ENCODE measurements around the gene ATP8B4. TPM values are rescaled to one million over a fixed set of nuclear protein-coding genes. Genes with fewer than 3 reads are reported as not detected.

Gene ATP8B4
- total RNA-seq, 1 donor from 2014 or later: 0.98 TPM

DNA sequence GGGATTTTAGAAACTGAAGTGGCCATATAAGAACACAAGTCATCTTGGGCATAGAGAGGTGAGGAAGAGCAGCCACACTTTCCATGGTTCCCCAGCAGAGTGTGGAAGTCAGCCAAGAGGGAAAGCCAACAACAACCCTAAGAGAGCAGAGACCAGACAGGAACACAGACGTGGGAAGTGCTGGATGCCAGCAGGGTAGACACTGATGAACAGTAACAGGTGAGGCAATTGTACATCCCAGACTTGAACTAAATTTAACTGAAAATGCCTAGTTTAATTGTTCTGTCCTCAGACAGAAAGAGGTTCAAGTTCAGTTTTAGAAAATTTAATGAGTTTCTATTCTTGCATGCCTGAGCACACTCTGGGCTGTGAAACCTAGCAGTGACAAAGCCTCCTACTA is 212.1 kb downstream of the ATP8B4 start:
- TF ChIP-seq, protein P1, sequence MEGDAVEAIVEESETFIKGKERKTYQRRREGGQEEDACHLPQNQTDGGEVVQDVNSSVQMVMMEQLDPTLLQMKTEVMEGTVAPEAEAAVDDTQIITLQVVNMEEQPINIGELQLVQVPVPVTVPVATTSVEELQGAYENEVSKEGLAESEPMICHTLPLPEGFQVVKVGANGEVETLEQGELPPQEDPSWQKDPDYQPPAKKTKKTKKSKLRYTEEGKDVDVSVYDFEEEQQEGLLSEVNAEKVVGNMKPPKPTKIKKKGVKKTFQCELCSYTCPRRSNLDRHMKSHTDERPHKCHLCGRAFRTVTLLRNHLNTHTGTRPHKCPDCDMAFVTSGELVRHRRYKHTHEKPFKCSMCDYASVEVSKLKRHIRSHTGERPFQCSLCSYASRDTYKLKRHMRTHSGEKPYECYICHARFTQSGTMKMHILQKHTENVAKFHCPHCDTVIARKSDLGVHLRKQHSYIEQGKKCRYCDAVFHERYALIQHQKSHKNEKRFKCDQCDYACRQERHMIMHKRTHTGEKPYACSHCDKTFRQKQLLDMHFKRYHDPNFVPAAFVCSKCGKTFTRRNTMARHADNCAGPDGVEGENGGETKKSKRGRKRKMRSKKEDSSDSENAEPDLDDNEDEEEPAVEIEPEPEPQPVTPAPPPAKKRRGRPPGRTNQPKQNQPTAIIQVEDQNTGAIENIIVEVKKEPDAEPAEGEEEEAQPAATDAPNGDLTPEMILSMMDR (IDR thresholded peaks at IDR 0.05; ENCODE audit: unreplicated experiment): no peak
- no peaks in the 10 kb centered on the region for H3K36me3 Mint-ChIP-seq (ENCODE audit: insufficient read depth)
- no peak for DNase-seq (ENCODE audit: low spot score, unreplicated experiment)
- peaks cover 12% of the 10 kb centered on the region for H3K9me3 Mint-ChIP-seq (ENCODE audit: low read depth)
- H3K4me3 Mint-ChIP-seq (ENCODE audit: low read depth): no peak overlapping the region
- no peak overlapping the region for H3K27ac Mint-ChIP-seq
- no peaks in the 10 kb centered on the region for H3K27me3 Mint-ChIP-seq
- no peaks in the 10 kb centered on the region for H3K4me1 Mint-ChIP-seq (ENCODE audit: low read depth)

DNA sequence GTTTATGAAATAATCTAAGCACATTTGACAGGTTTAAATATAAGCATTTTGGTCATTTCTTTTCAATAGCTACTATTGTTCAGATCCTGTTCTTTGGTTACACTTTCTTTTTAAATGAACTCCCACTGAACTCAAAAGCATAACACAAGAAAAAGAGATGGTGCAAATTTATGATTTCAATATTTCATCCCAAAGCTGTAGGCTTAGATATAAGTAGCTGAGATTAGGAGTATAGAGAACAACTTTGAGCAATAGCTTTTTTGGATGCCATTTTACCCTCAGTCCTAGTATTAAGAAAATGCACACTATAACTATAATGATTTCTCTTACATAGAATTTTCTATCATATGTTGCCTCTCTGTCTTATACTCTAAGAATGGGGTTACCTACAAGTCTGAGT is 213.8 kb downstream of the ATP8B4 start:
- Mint-ChIP-seq H3K9me3 (ENCODE audit: low read depth) (peaks cover 3% of the 10 kb centered on the region), H3K4me1 (ENCODE audit: low read depth) (no peaks in the 10 kb centered on the region), H3K27ac (no peak overlapping the region), H3K27me3 (no peaks in the 10 kb centered on the region), H3K36me3 (ENCODE audit: insufficient read depth) (no peaks in the 10 kb centered on the region), H3K4me3 (ENCODE audit: low read depth) (no peak overlapping the region)
- no peak for DNase-seq (ENCODE audit: low spot score, unreplicated experiment)
- TF ChIP-seq, protein P1 (IDR thresholded peaks at IDR 0.05; ENCODE audit: unreplicated experiment): no peak

DNA sequence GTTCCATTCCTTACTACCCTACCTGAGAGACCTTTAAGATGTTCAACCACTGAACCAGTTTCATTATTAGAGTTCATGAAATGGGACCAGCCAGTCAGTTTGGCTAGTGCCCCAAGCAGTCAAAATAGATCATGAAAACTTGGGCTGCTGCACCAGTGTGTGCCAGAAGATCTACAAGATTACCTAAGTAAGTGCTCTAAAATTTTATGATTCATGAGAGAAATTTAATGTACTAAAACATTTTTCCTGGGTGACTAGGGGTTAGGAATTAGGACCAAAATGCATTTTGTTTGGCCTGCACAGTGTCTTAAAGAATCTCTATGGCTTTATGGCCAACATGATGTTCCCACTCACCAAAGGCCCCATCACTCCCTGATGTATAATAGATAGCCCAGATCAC is 214.7 kb downstream of the ATP8B4 start:
- no peak overlapping the region for H3K4me3 Mint-ChIP-seq (ENCODE audit: low read depth)
- H3K9me3 Mint-ChIP-seq (ENCODE audit: low read depth): no peaks in the 10 kb centered on the region
- no peaks in the 10 kb centered on the region for H3K36me3 Mint-ChIP-seq (ENCODE audit: insufficient read depth)
- TF ChIP-seq, protein P1 (IDR thresholded peaks at IDR 0.05; ENCODE audit: unreplicated experiment): no peak
- no peak for DNase-seq (ENCODE audit: low spot score, unreplicated experiment)
- H3K4me1 Mint-ChIP-seq (ENCODE audit: low read depth): no peaks in the 10 kb centered on the region
- H3K27ac Mint-ChIP-seq: no peak overlapping the region
- H3K27me3 Mint-ChIP-seq: no peaks in the 10 kb centered on the region

DNA sequence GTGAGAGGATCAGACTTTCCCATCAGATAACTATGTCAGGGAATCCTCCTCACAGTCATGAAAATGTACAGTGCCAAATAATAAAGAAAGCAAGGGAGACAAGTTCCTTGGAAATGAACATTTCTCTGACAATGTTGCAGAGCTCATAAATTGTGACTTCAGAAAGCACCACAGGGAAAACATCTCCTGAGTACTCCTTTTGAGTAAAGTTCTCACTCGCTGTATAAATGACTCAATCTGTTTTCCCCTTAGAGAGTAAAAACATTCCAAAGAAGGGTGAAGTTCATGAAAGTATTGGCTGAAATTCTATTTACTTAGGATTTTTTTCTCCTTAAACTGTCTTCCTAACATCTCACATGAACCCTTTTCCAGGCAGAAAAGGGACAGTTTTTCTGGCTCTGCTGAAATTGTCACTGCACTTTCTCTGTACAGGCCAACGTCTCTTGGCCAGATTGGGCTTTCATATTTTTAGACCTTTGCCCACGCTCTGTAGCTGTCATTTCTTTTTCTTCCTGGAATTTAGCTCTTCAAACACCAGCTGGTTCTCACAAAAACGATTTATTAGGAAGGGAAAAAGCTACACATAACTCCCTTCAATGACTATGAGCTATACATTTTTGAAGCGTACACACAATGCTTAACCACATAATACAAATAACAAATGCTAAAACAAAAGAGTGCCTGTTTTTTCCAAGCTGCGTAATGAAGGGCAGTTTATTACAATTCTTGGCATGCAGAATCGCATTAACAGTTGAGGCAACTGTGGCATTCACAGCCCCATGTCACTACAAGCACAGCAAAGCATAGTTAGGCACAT is 216.1 kb downstream of the ATP8B4 start:
- H3K27ac Mint-ChIP-seq: no peak overlapping the region
- no peak for DNase-seq (ENCODE audit: low spot score, unreplicated experiment)
- H3K36me3 Mint-ChIP-seq (ENCODE audit: insufficient read depth): no peaks in the 10 kb centered on the region
- no peaks in the 10 kb centered on the region for H3K4me1 Mint-ChIP-seq (ENCODE audit: low read depth)
- H3K9me3 Mint-ChIP-seq (ENCODE audit: low read depth): no peaks in the 10 kb centered on the region
- H3K4me3 Mint-ChIP-seq (ENCODE audit: low read depth): no peak overlapping the region
- TF ChIP-seq, protein P1 (IDR thresholded peaks at IDR 0.05; ENCODE audit: unreplicated experiment): no peak
- no peaks in the 10 kb centered on the region for H3K27me3 Mint-ChIP-seq

DNA sequence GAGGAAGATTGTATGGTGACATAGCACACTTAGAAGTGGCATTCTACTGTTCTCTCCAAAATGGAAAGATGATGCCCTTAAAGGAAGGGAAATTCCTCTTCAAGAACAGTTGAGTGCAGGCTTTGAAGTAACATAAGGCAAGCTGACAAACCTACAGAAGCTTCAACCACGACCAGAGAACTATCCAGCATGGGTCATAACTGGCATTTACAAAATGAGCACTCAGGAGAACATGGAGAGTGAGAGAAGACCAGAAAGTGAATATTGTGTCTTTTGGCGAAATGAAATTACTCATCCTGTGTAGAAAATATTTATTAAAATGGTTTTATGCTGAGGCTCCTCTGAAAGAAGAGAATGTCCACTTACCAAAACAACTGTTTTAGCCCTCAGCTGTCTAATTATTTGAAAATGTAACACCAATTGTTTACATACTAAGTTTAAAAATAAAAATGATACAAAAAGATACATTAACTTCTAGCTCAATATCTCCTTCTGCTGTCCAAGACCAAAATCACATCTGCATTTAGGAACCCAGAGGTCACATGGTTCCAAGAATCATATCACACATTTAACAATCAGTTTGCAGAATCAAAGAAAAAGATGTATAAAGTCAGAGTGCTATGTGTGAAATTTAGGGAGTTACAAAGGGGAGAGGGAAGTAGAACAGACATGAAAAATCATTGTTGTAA is 216.9 kb downstream of the ATP8B4 start:
- Mint-ChIP-seq H3K9me3 (ENCODE audit: low read depth) (no peaks in the 10 kb centered on the region), H3K4me3 (ENCODE audit: low read depth) (no peak overlapping the region), H3K27ac (no peak overlapping the region), H3K36me3 (ENCODE audit: insufficient read depth) (no peaks in the 10 kb centered on the region), H3K27me3 (no peaks in the 10 kb centered on the region), H3K4me1 (ENCODE audit: low read depth) (no peaks in the 10 kb centered on the region)
- DNase-seq (ENCODE audit: low spot score, unreplicated experiment): no peak
- TF ChIP-seq, protein P1 (IDR thresholded peaks at IDR 0.05; ENCODE audit: unreplicated experiment): no peak
